Left ventricle myocardium inferior (tissue), 1 donor: ENCODE measurements around the gene ARL8A. TPM values are rescaled to one million over a fixed set of nuclear protein-coding genes. Genes with fewer than 3 reads are reported as not detected.

Experiments used
- DNase-seq: peaks from one replicate; pipeline ENCODE4 v3.0.0-alpha.2; 2020
- H3K27ac ChIP-seq: fragments of 200-600 bp; replicated peaks from 2 replicates; pipeline ENCODE4 v1.8.0; 2021
- H3K27me3 ChIP-seq: fragments of 200-600 bp; 2 replicates; pipeline ENCODE4 v1.8.0; 2021; ENCODE audit warnings: low read depth
- H3K36me3 ChIP-seq: fragments of 200-600 bp; 2 replicates; pipeline ENCODE4 v1.8.0; 2021
- H3K4me1 ChIP-seq: fragments of 200-600 bp; 2 replicates; pipeline ENCODE4 v1.8.0; 2021
- H3K4me3 ChIP-seq: fragments of 200-600 bp; 2 replicates; pipeline ENCODE4 v1.8.0; 2021; ENCODE audit warnings: mild to moderate bottlenecking, moderate library complexity
- H3K9me3 ChIP-seq: fragments of 200-600 bp; replicated peaks from 2 replicates; pipeline ENCODE4 v1.8.0; 2021
- intact Hi-C: fragments of 100-400 bp; cut with micrococcal nuclease; formaldehyde crosslinking; loops from one replicate; pipeline ENCODE4 v1.11.0; 2022
- total RNA-seq: library from RNA; stranded (reverse); fragmentation: NEBNext Ultra II Directional; extraction: Animal tissue kit (Norgen Biotek cat#: 25700); gene quantifications from one replicate; pipeline ENCODE4 v1.2.1, GENCODE V29; 2021
- TF ChIP-seq, protein P1 (sequence below): fragments of 200-600 bp; IDR thresholded peaks from 2 replicates; pipeline ENCODE4 v1.8.0; 2021; ENCODE audit warnings: antibody characterized with exemption, mild to moderate bottlenecking, borderline replicate concordance
- donor health status: DM: no; HTN: yes; CAD: no; lungs with severe emphysema.

ARL8A gene
- total RNA-seq, 1 donor from 2014 or later, result 64.7 TPM

DNA sequence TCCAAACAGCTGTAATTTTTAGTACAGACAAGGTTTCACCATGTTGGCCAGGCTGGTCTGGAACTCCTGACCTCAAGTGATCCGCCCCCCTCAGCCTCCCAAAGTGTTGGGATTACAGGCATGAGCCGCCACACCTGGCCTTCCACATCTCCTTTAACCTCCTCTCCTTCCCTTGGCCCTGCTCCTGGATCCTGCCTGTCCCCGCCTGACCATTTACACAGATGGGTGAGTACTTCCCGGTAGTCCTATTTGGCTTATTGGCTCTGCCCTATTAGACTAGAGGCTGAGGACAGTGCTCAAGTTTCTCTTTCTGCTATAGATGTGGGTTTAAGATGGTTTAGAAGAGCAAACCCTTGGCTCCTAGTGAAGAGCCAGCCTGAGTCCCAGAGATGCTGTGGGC lies 8.7 kb upstream of the ARL8A start:
- no peaks in the 10 kb centered on the region for H3K36me3 ChIP-seq
- H3K27ac ChIP-seq, result no peak overlapping the region
- TF ChIP-seq, protein P1, sequence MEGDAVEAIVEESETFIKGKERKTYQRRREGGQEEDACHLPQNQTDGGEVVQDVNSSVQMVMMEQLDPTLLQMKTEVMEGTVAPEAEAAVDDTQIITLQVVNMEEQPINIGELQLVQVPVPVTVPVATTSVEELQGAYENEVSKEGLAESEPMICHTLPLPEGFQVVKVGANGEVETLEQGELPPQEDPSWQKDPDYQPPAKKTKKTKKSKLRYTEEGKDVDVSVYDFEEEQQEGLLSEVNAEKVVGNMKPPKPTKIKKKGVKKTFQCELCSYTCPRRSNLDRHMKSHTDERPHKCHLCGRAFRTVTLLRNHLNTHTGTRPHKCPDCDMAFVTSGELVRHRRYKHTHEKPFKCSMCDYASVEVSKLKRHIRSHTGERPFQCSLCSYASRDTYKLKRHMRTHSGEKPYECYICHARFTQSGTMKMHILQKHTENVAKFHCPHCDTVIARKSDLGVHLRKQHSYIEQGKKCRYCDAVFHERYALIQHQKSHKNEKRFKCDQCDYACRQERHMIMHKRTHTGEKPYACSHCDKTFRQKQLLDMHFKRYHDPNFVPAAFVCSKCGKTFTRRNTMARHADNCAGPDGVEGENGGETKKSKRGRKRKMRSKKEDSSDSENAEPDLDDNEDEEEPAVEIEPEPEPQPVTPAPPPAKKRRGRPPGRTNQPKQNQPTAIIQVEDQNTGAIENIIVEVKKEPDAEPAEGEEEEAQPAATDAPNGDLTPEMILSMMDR, result no peak
- H3K27me3 ChIP-seq, result no peaks in the 10 kb centered on the region
- H3K9me3 ChIP-seq, result no peaks in the 10 kb centered on the region
- intact Hi-C loops, result no loop called here
- no peak overlapping the region for H3K4me3 ChIP-seq
- peaks cover 11% of the 10 kb centered on the region for H3K4me1 ChIP-seq
- no peak for DNase-seq

DNA sequence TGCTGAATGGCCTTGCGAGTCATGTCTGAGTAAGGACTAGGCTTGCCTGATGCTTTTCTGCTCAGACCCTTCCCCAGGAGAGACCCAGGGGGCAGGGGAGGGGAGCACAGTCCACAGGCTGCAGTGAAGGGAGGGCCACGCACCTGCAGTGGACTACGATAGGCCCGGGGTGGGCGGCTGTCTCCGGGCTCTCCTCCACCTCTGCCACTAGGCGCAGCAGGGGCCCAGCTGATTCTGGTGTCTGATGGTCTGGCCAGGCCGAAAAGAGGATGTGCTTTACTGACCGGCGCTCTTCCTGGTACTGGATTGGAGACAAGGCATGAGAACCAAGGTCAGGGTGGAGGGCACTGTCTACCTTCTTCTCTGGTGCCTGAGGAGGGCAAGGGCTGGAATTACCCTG lies 7.9 kb upstream of the ARL8A start:
- H3K27ac ChIP-seq, result no peak overlapping the region
- intact Hi-C loops, result no loop called here
- no peaks in the 10 kb centered on the region for H3K9me3 ChIP-seq
- TF ChIP-seq, protein P1, result no peak
- DNase-seq, result no peak
- H3K27me3 ChIP-seq, result no peaks in the 10 kb centered on the region
- H3K4me3 ChIP-seq, result no peak overlapping the region
- peaks cover 11% of the 10 kb centered on the region for H3K4me1 ChIP-seq
- no peaks in the 10 kb centered on the region for H3K36me3 ChIP-seq

GRCh38 chr1:202151045-202151444 lies 6.5 kb upstream of the ARL8A start:
- Histone ChIP-seq H3K27me3 (no peaks in the 10 kb centered on the region), H3K4me1 (peaks cover 11% of the 10 kb centered on the region), H3K27ac (no peak overlapping the region), H3K9me3 (no peaks in the 10 kb centered on the region), H3K36me3 (no peaks in the 10 kb centered on the region), H3K4me3 (no peak overlapping the region)
- TF ChIP-seq, protein P1, result no peak
- no peak for DNase-seq
- intact Hi-C loops, result no loop called here

DNA sequence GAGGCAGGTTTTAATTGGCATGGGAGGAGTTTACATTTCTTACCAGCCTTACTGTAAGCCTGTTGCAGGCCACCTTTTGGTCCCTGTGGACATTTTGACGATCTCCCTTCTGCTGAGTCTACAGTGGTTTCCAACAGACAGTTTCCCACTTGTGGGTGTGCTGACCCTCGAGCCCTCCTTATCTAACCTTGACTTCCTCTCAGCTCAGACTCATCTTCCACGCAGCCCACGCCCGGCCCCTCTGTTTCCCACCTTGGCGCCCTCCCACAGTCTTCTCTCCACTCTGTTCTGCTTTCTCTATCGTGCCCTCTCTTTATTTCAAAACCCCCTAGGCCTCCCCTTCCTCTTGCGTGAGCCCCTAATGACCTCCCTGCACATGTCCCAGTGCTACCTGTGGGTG lies 6.1 kb upstream of the ARL8A start:
- no peaks in the 10 kb centered on the region for H3K27me3 ChIP-seq
- no peak for DNase-seq
- peaks cover 12% of the 10 kb centered on the region for H3K4me1 ChIP-seq
- H3K4me3 ChIP-seq, result no peak overlapping the region
- H3K9me3 ChIP-seq, result no peaks in the 10 kb centered on the region
- H3K27ac ChIP-seq, result no peak overlapping the region
- TF ChIP-seq, protein P1, result no peak
- no peaks in the 10 kb centered on the region for H3K36me3 ChIP-seq
- intact Hi-C loops, result no loop called here

DNA sequence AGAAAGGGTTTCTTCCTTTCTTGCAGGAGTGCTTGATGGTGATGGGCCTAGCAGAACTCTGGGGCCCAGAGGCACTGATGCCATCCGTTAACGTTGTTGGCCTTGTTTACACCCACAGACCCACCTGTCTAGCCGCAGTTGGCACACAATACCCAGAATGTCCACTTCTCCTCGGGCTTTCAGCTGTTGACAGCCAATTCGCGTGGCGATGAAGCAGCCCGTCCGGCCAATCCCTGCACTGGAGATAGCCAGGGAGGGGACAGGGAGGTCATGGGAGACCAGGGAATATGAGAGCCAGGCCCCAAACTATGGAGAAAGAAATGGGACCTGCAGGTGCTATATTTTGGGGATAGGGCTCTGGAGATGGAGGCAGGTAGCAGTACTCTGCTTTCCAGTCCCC lies 5.7 kb upstream of the ARL8A start:
- Histone ChIP-seq H3K9me3 (no peaks in the 10 kb centered on the region), H3K4me3 (no peak overlapping the region), H3K27me3 (no peaks in the 10 kb centered on the region), H3K27ac (no peak overlapping the region), H3K36me3 (no peaks in the 10 kb centered on the region), H3K4me1 (peaks cover 12% of the 10 kb centered on the region)
- TF ChIP-seq, protein P1, result no peak
- DNase-seq, result no peak
- intact Hi-C loops, result no loop called here

GRCh38 chr1:202149566-202149965 lies 5.0 kb upstream of the ARL8A start:
- intact Hi-C loops, result no loop called here
- TF ChIP-seq, protein P1, result no peak
- Histone ChIP-seq H3K9me3 (no peaks in the 10 kb centered on the region), H3K27ac (no peak overlapping the region), H3K4me1 (peaks cover 11% of the 10 kb centered on the region), H3K36me3 (no peaks in the 10 kb centered on the region), H3K4me3 (no peak overlapping the region), H3K27me3 (no peaks in the 10 kb centered on the region)
- no peak for DNase-seq
